Peyer's patch (tissue), 4 donors: Measurements from ENCODE around the gene PRSS57.

Source experiments
- CTCF ChIP-seq, 6 experiments: fragments of 450-650 bp in 4 of 6; fragments of 200-600 bp in 2 of 6; sonication (generic) in 1 of 6; IDR thresholded peaks; one replicate each; pipeline ENCODE4 v1.5.1; 2017 to 2019; ENCODE audit warnings: antibody characterized with exemption in 6 of 6, mild to moderate bottlenecking in 3 of 6, moderate library complexity in 1 of 6
- POLR2A ChIP-seq, 2 donors: fragments of 450-650 bp; IDR thresholded peaks; one replicate each; pipeline ENCODE4 v1.5.1; 2017; ENCODE audit warnings: antibody characterized with exemption in 2 of 2, mild to moderate bottlenecking in 2 of 2, moderate library complexity in 2 of 2

GRCh38 chr19:662207-662961 lies 32.9 kb downstream of the PRSS57 start:
- no peak for TF ChIP-seq CTCF (IDR thresholded peaks at IDR 0.05)
- TF ChIP-seq POLR2A (IDR thresholded peaks at IDR 0.05), result peak in 1 of 2 donors; percentile 34
